ENCODE data around the gene RASGEF1C.

RASGEF1C gene

DNA sequence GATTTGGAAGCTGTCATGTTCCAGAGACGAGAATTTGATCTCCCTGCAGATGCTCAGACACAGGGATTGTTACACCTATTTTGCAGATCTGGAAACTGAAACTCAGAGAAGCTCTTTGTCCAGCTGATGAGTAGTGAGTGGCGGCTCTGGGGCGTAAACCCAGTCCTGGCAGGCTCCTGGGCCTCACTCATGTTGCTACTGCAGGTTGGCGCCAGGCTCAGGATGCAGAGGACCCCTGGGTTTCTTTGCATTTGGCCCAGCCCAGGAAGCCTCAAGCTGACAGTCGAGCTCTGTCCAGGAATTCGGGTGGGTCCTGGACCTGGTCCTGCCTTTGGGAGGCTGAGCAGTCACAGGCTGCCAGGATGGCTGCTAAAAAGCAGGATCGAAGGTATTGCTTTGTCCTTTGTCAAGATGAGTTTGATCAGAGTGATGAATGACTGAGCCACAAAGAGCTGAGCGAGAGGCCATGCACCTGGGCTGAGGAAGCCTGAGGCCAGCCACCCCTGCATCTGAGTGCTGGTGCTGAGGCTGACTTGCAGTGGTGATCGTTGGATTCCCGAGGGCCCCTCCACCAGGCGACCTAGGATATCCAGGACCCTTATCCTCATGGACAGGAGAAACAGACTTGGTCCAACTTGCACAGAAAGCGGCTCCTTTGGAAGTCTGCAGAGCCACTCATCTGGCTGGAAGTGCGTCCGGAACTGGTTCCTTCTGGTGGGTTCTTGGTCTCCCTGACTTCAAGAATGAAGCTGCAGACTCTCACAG is 129.1 kb downstream of the RASGEF1C start:
- no peaks in the 10 kb centered on the region for H4K20me1 ChIP-seq
- no peaks in the 10 kb centered on the region; a peak in 1 of 22 replicates for H3K36me3 ChIP-seq
- H3K9me3 ChIP-seq (replicated peaks in 1 of 11): peaks cover 8 to 51% (median 38%) of the 10 kb centered on the region in 11 experiments; a peak in 20 of 22 replicates
- H3K27me3 ChIP-seq: no peaks in the 10 kb centered on the region; a peak in 1 of 22 replicates
- H3K27ac ChIP-seq: no peak overlapping the region
- peaks cover 9 to 32% (median 24%) of the 10 kb centered on the region in 10 experiments for H3K4me1 ChIP-seq
- TF ChIP-seq Cebpa-rat (IDR thresholded peaks at IDR 0.05): no peak
- H3K4me3 ChIP-seq: no peak overlapping the region
- H3K4me2 ChIP-seq: peak overlapping the region; percentile 15 to 55 (median 51); a peak in 20 of 22 replicates
- H3K9ac ChIP-seq: 0 out of 22 replicates have a peak overlapping the region, but pooled peaks of 1 of the 11 experiments have one; percentile 5

DNA sequence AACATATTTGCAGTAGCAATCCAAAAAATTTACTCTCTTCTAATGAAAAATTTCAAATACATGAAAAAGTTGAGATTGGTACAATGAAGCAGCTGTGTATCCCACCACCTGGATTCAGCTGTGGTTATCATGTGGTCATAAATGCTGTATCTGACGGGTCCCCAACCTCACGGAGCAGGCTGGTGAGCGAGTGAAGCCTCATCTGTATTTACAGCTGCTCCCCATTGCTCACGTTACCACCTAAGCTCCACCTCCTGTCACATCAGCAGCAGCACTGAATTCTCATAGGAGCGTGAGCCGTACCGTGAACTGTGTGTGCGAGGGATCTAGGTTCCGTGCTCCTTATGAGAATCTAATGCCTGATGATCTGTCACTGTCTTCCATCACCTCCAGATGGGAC is 130.7 kb downstream of the RASGEF1C start:
- no peak for TF ChIP-seq Cebpa-rat (IDR thresholded peaks at IDR 0.05)
- H3K36me3 ChIP-seq: no peaks in the 10 kb centered on the region; a peak in 1 of 22 replicates
- H3K27ac ChIP-seq: no peak overlapping the region
- H3K4me3 ChIP-seq: no peak overlapping the region
- no peak overlapping the region for H3K9ac ChIP-seq
- H3K27me3 ChIP-seq: no peaks in the 10 kb centered on the region; a peak in 1 of 22 replicates
- no peaks in the 10 kb centered on the region for H4K20me1 ChIP-seq
- peaks cover 8 to 46% (median 32%) of the 10 kb centered on the region in 11 experiments; a peak in 20 of 22 replicates for H3K9me3 ChIP-seq (replicated peaks in 1 of 11)
- peak overlapping the region in 2 of 11 experiments; percentile 15 to 25; a peak in 1 of 22 replicates for H3K4me2 ChIP-seq
- H3K4me1 ChIP-seq: peaks cover 0 to 27% (median 18%) of the 10 kb centered on the region in 10 experiments; a peak in 17 of 20 replicates

DNA sequence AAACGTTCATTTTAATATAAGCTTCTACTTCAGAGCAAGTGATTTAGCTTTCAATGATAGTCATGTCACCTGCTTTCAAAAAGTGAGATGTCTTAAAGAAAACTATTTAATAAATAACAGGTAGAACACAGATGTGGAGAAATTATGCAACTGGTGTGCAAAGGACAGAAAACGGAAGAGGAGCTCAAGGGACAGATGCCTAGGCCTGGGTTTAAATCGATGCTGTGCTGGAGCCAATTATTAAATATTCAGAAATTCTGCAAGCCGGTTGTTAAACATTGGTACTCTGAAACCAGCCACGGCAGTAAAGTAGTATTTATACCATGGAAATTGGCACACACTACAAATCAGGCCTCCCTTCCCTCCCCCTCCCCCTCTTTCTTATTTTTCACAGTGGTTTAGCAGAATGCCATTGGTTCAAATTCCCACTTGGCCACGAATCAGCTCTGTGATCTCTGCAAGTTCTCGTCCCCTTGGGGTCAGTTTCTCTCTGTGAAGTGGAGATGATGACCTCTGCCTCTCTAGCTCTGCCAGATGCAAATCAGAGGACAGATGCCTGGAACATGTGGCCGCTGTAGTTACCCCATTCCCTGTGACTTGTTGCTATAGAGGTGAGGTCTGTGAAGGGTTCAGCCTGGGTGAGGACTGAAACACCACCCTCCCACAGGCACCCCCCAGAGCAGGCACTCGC is 131.3 kb downstream of the RASGEF1C start:
- no peak overlapping the region for H3K9ac ChIP-seq
- TF ChIP-seq Cebpa-rat (IDR thresholded peaks at IDR 0.05): no peak
- peak overlapping the region in 4 of 11 experiments; percentile 1 to 25 (median 16); a peak in 3 of 22 replicates for H3K4me2 ChIP-seq
- no peaks in the 10 kb centered on the region; a peak in 1 of 22 replicates for H3K36me3 ChIP-seq
- no peaks in the 10 kb centered on the region; a peak in 1 of 22 replicates for H3K27me3 ChIP-seq
- no peaks in the 10 kb centered on the region for H4K20me1 ChIP-seq
- peaks cover 0 to 27% (median 18%) of the 10 kb centered on the region in 10 experiments; a peak in 17 of 20 replicates for H3K4me1 ChIP-seq
- H3K27ac ChIP-seq: no peak overlapping the region
- H3K9me3 ChIP-seq (replicated peaks in 1 of 11): peaks cover 8 to 46% (median 37%) of the 10 kb centered on the region in 11 experiments; a peak in 20 of 22 replicates
- H3K4me3 ChIP-seq: no peak overlapping the region

DNA sequence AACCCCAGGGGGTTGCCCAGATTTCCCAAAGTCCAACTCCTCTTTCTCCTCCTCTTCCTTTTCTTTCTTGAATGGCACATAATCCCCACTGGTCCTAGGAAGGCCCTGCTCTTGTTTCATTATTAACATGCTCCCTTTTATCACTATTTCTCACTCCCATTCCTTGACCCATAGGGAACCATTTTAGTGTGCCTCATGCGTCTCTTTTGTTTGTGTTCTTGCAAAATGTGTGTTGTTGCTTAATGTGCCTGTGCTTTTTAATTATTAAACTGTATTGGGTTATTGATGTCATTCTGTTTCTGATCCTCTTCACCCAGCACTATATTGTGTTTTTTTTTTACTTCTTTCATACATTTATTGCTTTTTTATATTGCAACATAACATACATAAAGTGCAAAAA is 133.3 kb downstream of the RASGEF1C start:
- H3K4me2 ChIP-seq: no peak overlapping the region
- no peak for TF ChIP-seq Cebpa-rat (IDR thresholded peaks at IDR 0.05)
- H3K4me1 ChIP-seq: peaks cover 0 to 23% (median 17%) of the 10 kb centered on the region in 10 experiments; a peak in 17 of 20 replicates

DNA sequence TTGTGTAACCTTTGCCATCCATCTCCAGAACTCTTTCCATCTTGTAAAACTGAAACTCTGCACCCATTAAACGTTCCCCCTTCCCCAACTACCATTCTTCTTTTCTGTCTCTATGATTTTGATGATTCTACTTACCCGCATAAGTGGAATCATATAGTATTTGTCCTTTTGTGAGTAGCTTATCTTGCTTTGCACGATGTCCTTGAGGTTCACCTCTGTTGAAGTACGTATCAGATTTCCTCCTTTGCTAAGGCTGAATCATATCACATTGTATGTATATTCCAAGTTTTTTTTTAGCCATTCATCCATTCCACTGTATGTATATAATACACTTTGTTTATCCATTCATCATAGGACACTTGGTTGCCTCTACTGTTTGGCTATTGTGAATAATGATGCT is 134.5 kb downstream of the RASGEF1C start:
- H3K4me3 ChIP-seq: no peak overlapping the region
- H3K9ac ChIP-seq: no peak overlapping the region
- peaks cover 0 to 4% (median 0%) of the 10 kb centered on the region in 11 experiments; a peak in 2 of 22 replicates for H3K36me3 ChIP-seq
- no peak overlapping the region for H3K27ac ChIP-seq
- peaks cover 0 to 15% (median 5%) of the 10 kb centered on the region in 10 experiments; a peak in 15 of 20 replicates for H3K4me1 ChIP-seq
- H3K9me3 ChIP-seq (replicated peaks in 1 of 11): peaks cover 0 to 27% (median 23%) of the 10 kb centered on the region in 11 experiments; a peak in 16 of 22 replicates
- H4K20me1 ChIP-seq: peaks cover 0 to 3% (median 0%) of the 10 kb centered on the region in 11 experiments; a peak in 5 of 22 replicates
- H3K27me3 ChIP-seq: no peaks in the 10 kb centered on the region
- no peak overlapping the region for H3K4me2 ChIP-seq
- no peak for TF ChIP-seq Cebpa-rat (IDR thresholded peaks at IDR 0.05)

More for the DNA sequence above, 133.3 kb downstream of the RASGEF1C start:
- no peak overlapping the region for H3K9ac ChIP-seq
- peaks cover 2 to 38% (median 29%) of the 10 kb centered on the region in 11 experiments; a peak in 19 of 22 replicates for H3K9me3 ChIP-seq (replicated peaks in 1 of 11)
- peaks cover 0 to 4% (median 0%) of the 10 kb centered on the region in 11 experiments; a peak in 1 of 22 replicates for H3K36me3 ChIP-seq
- no peak overlapping the region for H3K4me3 ChIP-seq
- no peak overlapping the region for H3K27ac ChIP-seq
- H4K20me1 ChIP-seq: no peaks in the 10 kb centered on the region; a peak in 1 of 22 replicates
- no peaks in the 10 kb centered on the region; a peak in 1 of 22 replicates for H3K27me3 ChIP-seq

DNA sequence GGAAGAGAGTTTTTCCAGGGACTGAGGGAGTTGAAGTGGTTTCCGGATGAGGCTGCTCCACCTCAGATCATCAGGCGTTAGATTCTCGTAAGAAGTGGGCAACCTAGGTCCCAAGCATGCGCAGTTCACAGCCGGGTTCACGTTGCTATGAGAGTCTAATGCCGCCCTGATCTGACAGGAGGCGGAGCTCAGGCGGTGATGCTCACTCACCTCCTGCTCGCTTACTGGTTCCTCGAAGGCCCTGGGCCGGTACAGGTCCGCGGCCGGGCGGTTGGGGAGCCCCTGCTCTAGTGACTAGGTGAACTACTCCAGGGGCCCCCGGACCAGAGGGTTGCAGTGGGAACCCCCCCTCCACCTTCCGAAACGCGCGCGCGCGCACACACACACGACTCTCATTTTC is 136.5 kb downstream of the RASGEF1C start:
- Histone ChIP-seq H3K9me3 (replicated peaks in 1 of 11) (peaks cover 0 to 13% (median 10%) of the 10 kb centered on the region in 11 experiments; a peak in 14 of 22 replicates), H3K4me2 (peak overlapping the region in 4 of 11 experiments; percentile 16 to 92 (median 76); a peak in 7 of 22 replicates), H3K4me3 (peak overlapping the region in 3 of 10 experiments; percentile 94 to 99 (median 97); a peak in 2 of 20 replicates), H3K4me1 (peaks cover 12 to 24% (median 17%) of the 10 kb centered on the region in 10 experiments), H3K27me3 (no peaks in the 10 kb centered on the region), H3K36me3 (peaks cover 0 to 4% (median 0%) of the 10 kb centered on the region in 11 experiments; a peak in 2 of 22 replicates), H3K9ac (peak overlapping the region in 1 of 11 experiments; percentile 100; a peak in 2 of 22 replicates), H4K20me1 (peaks cover 6 to 22% (median 11%) of the 10 kb centered on the region in 11 experiments; a peak in 15 of 22 replicates), H3K27ac (peak overlapping the region in 4 of 11 experiments; percentile 99 to 100 (median 100); a peak in 6 of 22 replicates)
- no peak for TF ChIP-seq Cebpa-rat (IDR thresholded peaks at IDR 0.05)

DNA sequence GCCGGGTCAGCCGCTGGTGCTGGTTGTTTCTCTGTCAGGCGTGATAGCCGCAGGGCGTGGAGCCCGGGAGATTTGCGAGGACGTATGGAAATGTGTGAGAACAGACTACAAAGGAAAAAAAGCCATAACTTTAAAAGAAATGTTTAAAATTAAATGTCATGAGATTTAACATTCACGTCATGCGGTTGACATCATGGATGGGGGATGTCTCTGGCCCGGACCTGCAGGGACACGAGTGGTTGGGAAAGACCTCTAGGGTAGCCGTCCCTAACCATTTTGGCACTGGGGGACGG is 136.8 kb downstream of the RASGEF1C start:
- Histone ChIP-seq H3K9ac (peak overlapping the region in 9 of 11 experiments; percentile 93 to 100 (median 100); a peak in 18 of 22 replicates), H3K4me1 (peaks cover 15 to 25% (median 21%) of the 10 kb centered on the region in 10 experiments), H4K20me1 (peaks cover 8 to 26% (median 15%) of the 10 kb centered on the region in 11 experiments; a peak in 16 of 22 replicates), H3K27me3 (no peaks in the 10 kb centered on the region), H3K4me3 (peak overlapping the region in 9 of 10 experiments; percentile 80 to 99 (median 94); a peak in 10 of 20 replicates), H3K36me3 (peaks cover 0 to 5% (median 2%) of the 10 kb centered on the region in 11 experiments; a peak in 14 of 22 replicates), H3K9me3 (replicated peaks in 1 of 11) (peaks cover 0 to 14% (median 11%) of the 10 kb centered on the region in 11 experiments; a peak in 15 of 22 replicates), H3K27ac (peak overlapping the region in 9 of 11 experiments; percentile 95 to 100 (median 99); a peak in 19 of 22 replicates), H3K4me2 (peak overlapping the region in 6 of 11 experiments; percentile 16 to 92 (median 74); a peak in 7 of 22 replicates)
- no peak for TF ChIP-seq Cebpa-rat (IDR thresholded peaks at IDR 0.05)
